ENCODE results near the gene SH3BP4. TPM values are rescaled to one million over a fixed set of nuclear protein-coding genes. Genes with fewer than 3 reads are reported as not detected.

The SH3BP4 gene
- total RNA-seq, 1 experiment from 2014 or later: not detected

- no peak overlapping the region for H3K4me3 ChIP-seq (ENCODE audit: low read length)
- no peak overlapping the region for H3K9ac ChIP-seq (ENCODE audit: low read length)
- H3K9me3 ChIP-seq (ENCODE audit: low read length): no peaks in the 10 kb centered on the region
- H4K20me1 ChIP-seq (ENCODE audit: insufficient read depth, low read depth, low read length): no peaks in the 10 kb centered on the region
- H3K79me2 ChIP-seq (ENCODE audit: low read length): no peaks in the 10 kb centered on the region
- no peaks in the 10 kb centered on the region for H3K36me3 ChIP-seq (ENCODE audit: insufficient read depth, low read length)
- no peaks in the 10 kb centered on the region for H3K4me1 ChIP-seq (ENCODE audit: low read length)
- DNase-seq: peak; percentile 75
- H3K27ac ChIP-seq (ENCODE audit: low read length): no peak overlapping the region
- H3K9me2 ChIP-seq (replicated peaks; ENCODE audit: insufficient read depth, low read length): no peaks in the 10 kb centered on the region
- no peak overlapping the region for H3K4me2 ChIP-seq (ENCODE audit: low read depth, low read length, poor library complexity, severe bottlenecking)
- no peak overlapping the region for H2AFZ ChIP-seq (ENCODE audit: low read length)
- no peaks in the 10 kb centered on the region for H3K27me3 ChIP-seq (ENCODE audit: low read length)
Measured at GRCh38 chr2:235050980-235051351, 99.1 kb downstream of the SH3BP4 start.

- Histone ChIP-seq H3K9me3 (ENCODE audit: low read length) (no peaks in the 10 kb centered on the region), H3K4me1 (ENCODE audit: low read length) (no peaks in the 10 kb centered on the region), H3K36me3 (ENCODE audit: insufficient read depth, low read length) (no peaks in the 10 kb centered on the region), H3K27ac (ENCODE audit: low read length) (no peak overlapping the region), H3K4me2 (ENCODE audit: low read depth, low read length, poor library complexity, severe bottlenecking) (no peak overlapping the region), H3K9ac (ENCODE audit: low read length) (no peak overlapping the region), H2AFZ (ENCODE audit: low read length) (no peak overlapping the region), H3K9me2 (replicated peaks; ENCODE audit: insufficient read depth, low read length) (no peaks in the 10 kb centered on the region), H3K79me2 (ENCODE audit: low read length) (no peaks in the 10 kb centered on the region), H4K20me1 (ENCODE audit: insufficient read depth, low read depth, low read length) (no peaks in the 10 kb centered on the region), H3K4me3 (ENCODE audit: low read length) (no peak overlapping the region), H3K27me3 (ENCODE audit: low read length) (no peaks in the 10 kb centered on the region)
- no peak for DNase-seq
Measured at GRCh38 chr2:235051436-235052260, 99.8 kb downstream of the SH3BP4 start.

- no peaks in the 10 kb centered on the region for H4K20me1 ChIP-seq (ENCODE audit: insufficient read depth, low read depth, low read length)
- no peaks in the 10 kb centered on the region for H3K9me3 ChIP-seq (ENCODE audit: low read length)
- no peak overlapping the region for H3K9ac ChIP-seq (ENCODE audit: low read length)
- H3K4me1 ChIP-seq (ENCODE audit: low read length): no peaks in the 10 kb centered on the region
- no peaks in the 10 kb centered on the region for H3K27me3 ChIP-seq (ENCODE audit: low read length)
- H3K4me2 ChIP-seq (ENCODE audit: low read depth, low read length, poor library complexity, severe bottlenecking): no peak overlapping the region
- H2AFZ ChIP-seq (ENCODE audit: low read length): no peak overlapping the region
- H3K36me3 ChIP-seq (ENCODE audit: insufficient read depth, low read length): no peaks in the 10 kb centered on the region
- H3K27ac ChIP-seq (ENCODE audit: low read length): no peak overlapping the region
- no peaks in the 10 kb centered on the region for H3K9me2 ChIP-seq (replicated peaks; ENCODE audit: insufficient read depth, low read length)
- no peaks in the 10 kb centered on the region for H3K79me2 ChIP-seq (ENCODE audit: low read length)
- no peak for DNase-seq
- no peak overlapping the region for H3K4me3 ChIP-seq (ENCODE audit: low read length)
Measured at GRCh38 chr2:235052514-235053354, 100.9 kb downstream of the SH3BP4 start.

- Histone ChIP-seq H3K9ac (ENCODE audit: low read length) (no peak overlapping the region), H3K9me2 (replicated peaks; ENCODE audit: insufficient read depth, low read length) (no peaks in the 10 kb centered on the region), H3K79me2 (ENCODE audit: low read length) (no peaks in the 10 kb centered on the region), H3K4me3 (ENCODE audit: low read length) (no peak overlapping the region), H3K27ac (ENCODE audit: low read length) (no peak overlapping the region), H4K20me1 (ENCODE audit: insufficient read depth, low read depth, low read length) (no peaks in the 10 kb centered on the region), H3K36me3 (ENCODE audit: insufficient read depth, low read length) (no peaks in the 10 kb centered on the region), H3K4me2 (ENCODE audit: low read depth, low read length, poor library complexity, severe bottlenecking) (no peak overlapping the region), H3K9me3 (ENCODE audit: low read length) (no peaks in the 10 kb centered on the region), H3K4me1 (ENCODE audit: low read length) (no peaks in the 10 kb centered on the region), H2AFZ (ENCODE audit: low read length) (no peak overlapping the region), H3K27me3 (ENCODE audit: low read length) (no peaks in the 10 kb centered on the region)
- DNase-seq: no peak
Measured at GRCh38 chr2:235053651-235054050, 101.8 kb downstream of the SH3BP4 start.

- no peak overlapping the region for H3K4me2 ChIP-seq (ENCODE audit: low read depth, low read length, poor library complexity, severe bottlenecking)
- H3K9me3 ChIP-seq (ENCODE audit: low read length): no peaks in the 10 kb centered on the region
- DNase-seq: no peak
- H3K36me3 ChIP-seq (ENCODE audit: insufficient read depth, low read length): no peaks in the 10 kb centered on the region
- H3K9ac ChIP-seq (ENCODE audit: low read length): no peak overlapping the region
- H3K4me3 ChIP-seq (ENCODE audit: low read length): no peak overlapping the region
- H3K79me2 ChIP-seq (ENCODE audit: low read length): no peaks in the 10 kb centered on the region
- H3K27me3 ChIP-seq (ENCODE audit: low read length): no peaks in the 10 kb centered on the region
- H4K20me1 ChIP-seq (ENCODE audit: insufficient read depth, low read depth, low read length): no peaks in the 10 kb centered on the region
- H2AFZ ChIP-seq (ENCODE audit: low read length): no peak overlapping the region
- H3K27ac ChIP-seq (ENCODE audit: low read length): no peak overlapping the region
- H3K9me2 ChIP-seq (replicated peaks; ENCODE audit: insufficient read depth, low read length): no peaks in the 10 kb centered on the region
- no peaks in the 10 kb centered on the region for H3K4me1 ChIP-seq (ENCODE audit: low read length)
Measured at GRCh38 chr2:235054475-235054874, 102.7 kb downstream of the SH3BP4 start.

GRCh38 chr2:235054919-235055318 lies 103.1 kb downstream of the SH3BP4 start:
- Histone ChIP-seq H2AFZ (ENCODE audit: low read length) (no peak overlapping the region), H3K4me2 (ENCODE audit: low read depth, low read length, poor library complexity, severe bottlenecking) (no peak overlapping the region), H3K27me3 (ENCODE audit: low read length) (no peaks in the 10 kb centered on the region), H3K79me2 (ENCODE audit: low read length) (no peaks in the 10 kb centered on the region), H3K36me3 (ENCODE audit: insufficient read depth, low read length) (no peaks in the 10 kb centered on the region), H3K9me2 (replicated peaks; ENCODE audit: insufficient read depth, low read length) (no peaks in the 10 kb centered on the region), H3K9ac (ENCODE audit: low read length) (no peak overlapping the region), H3K27ac (ENCODE audit: low read length) (no peak overlapping the region), H3K4me3 (ENCODE audit: low read length) (no peak overlapping the region), H3K4me1 (ENCODE audit: low read length) (no peaks in the 10 kb centered on the region), H4K20me1 (ENCODE audit: insufficient read depth, low read depth, low read length) (no peaks in the 10 kb centered on the region), H3K9me3 (ENCODE audit: low read length) (no peaks in the 10 kb centered on the region)
- DNase-seq: no peak

- Histone ChIP-seq H3K4me1 (ENCODE audit: low read length) (no peaks in the 10 kb centered on the region), H3K27ac (ENCODE audit: low read length) (no peak overlapping the region), H3K9ac (ENCODE audit: low read length) (no peak overlapping the region), H3K4me2 (ENCODE audit: low read depth, low read length, poor library complexity, severe bottlenecking) (no peak overlapping the region), H3K36me3 (ENCODE audit: insufficient read depth, low read length) (no peaks in the 10 kb centered on the region), H3K4me3 (ENCODE audit: low read length) (no peak overlapping the region), H3K79me2 (ENCODE audit: low read length) (no peaks in the 10 kb centered on the region), H3K9me2 (replicated peaks; ENCODE audit: insufficient read depth, low read length) (no peaks in the 10 kb centered on the region), H4K20me1 (ENCODE audit: insufficient read depth, low read depth, low read length) (no peaks in the 10 kb centered on the region), H3K27me3 (ENCODE audit: low read length) (no peaks in the 10 kb centered on the region), H3K9me3 (ENCODE audit: low read length) (no peaks in the 10 kb centered on the region), H2AFZ (ENCODE audit: low read length) (no peak overlapping the region)
- no peak for DNase-seq
Measured at GRCh38 chr2:235055891-235056516, 104.2 kb downstream of the SH3BP4 start.

- Histone ChIP-seq H3K4me2 (ENCODE audit: low read depth, low read length, poor library complexity, severe bottlenecking) (no peak overlapping the region), H3K4me3 (ENCODE audit: low read length) (no peak overlapping the region), H3K79me2 (ENCODE audit: low read length) (no peaks in the 10 kb centered on the region), H3K9ac (ENCODE audit: low read length) (no peak overlapping the region), H4K20me1 (ENCODE audit: insufficient read depth, low read depth, low read length) (no peaks in the 10 kb centered on the region), H3K27me3 (ENCODE audit: low read length) (no peaks in the 10 kb centered on the region), H3K9me3 (ENCODE audit: low read length) (no peaks in the 10 kb centered on the region), H3K4me1 (ENCODE audit: low read length) (no peaks in the 10 kb centered on the region), H2AFZ (ENCODE audit: low read length) (no peak overlapping the region), H3K36me3 (ENCODE audit: insufficient read depth, low read length) (no peaks in the 10 kb centered on the region), H3K9me2 (replicated peaks; ENCODE audit: insufficient read depth, low read length) (no peaks in the 10 kb centered on the region), H3K27ac (ENCODE audit: low read length) (no peak overlapping the region)
- DNase-seq: no peak
Measured at GRCh38 chr2:235056768-235057167, 105.0 kb downstream of the SH3BP4 start.

Data from Karpas-422 (cell line).